ENCODE data around the gene ARHGAP19.

Gene ARHGAP19

GRCh38 chr10:97183314-97183713 is 109.1 kb downstream of the ARHGAP19 start:
- Histone ChIP-seq H3K4me1 (ENCODE audit: control insufficient read depth in 1 of 2, insufficient read depth in 2 of 2, low read length in 2 of 2) (peaks cover 4 to 7% of the 10 kb centered on the region in 2 experiments), H2BK12ac (ENCODE audit: low read length) (no peak overlapping the region)

GRCh38 chr10:97182288-97182990 is 110.0 kb downstream of the ARHGAP19 start:
- Histone ChIP-seq H3K4me1 (ENCODE audit: control insufficient read depth in 1 of 2, insufficient read depth in 2 of 2, low read length in 2 of 2) (peaks cover 4 to 7% of the 10 kb centered on the region in 2 experiments), H3K9ac (ENCODE audit: low read length) (no peak overlapping the region), H4K91ac (ENCODE audit: low read depth, low read length) (no peak overlapping the region), H4K8ac (ENCODE audit: low read depth, low read length) (no peak overlapping the region), H4K12ac (ENCODE audit: low read depth, low read length) (no peak overlapping the region), H3K79me2 (ENCODE audit: control insufficient read depth, insufficient read depth, low read length, poor library complexity) (no peaks in the 10 kb centered on the region), H3K79me1 (ENCODE audit: low read length) (no peaks in the 10 kb centered on the region), H3K9me3 (ENCODE audit: insufficient read depth, low read depth, low read length) (peaks cover 3% of the 10 kb centered on the region), H2BK120ac (ENCODE audit: insufficient read depth, low read length, poor library complexity) (no peak overlapping the region), H3K18ac (ENCODE audit: low read length) (no peak overlapping the region), H3K4me2 (ENCODE audit: low read length) (no peak overlapping the region), H2AFZ (ENCODE audit: insufficient read depth, low read length, poor library complexity) (no peak overlapping the region), H3K27me3 (ENCODE audit: insufficient read depth, low read length) (peaks cover 37% of the 10 kb centered on the region), H2AK5ac (ENCODE audit: low read length) (no peak overlapping the region), H3K36me3 (ENCODE audit: control insufficient read depth in 1 of 2, insufficient read depth in 2 of 2, low read length in 2 of 2) (no peaks in the 10 kb centered on the region), H2BK5ac (ENCODE audit: low read depth, low read length, poor library complexity) (no peak overlapping the region), H3K4me3 (ENCODE audit: low read depth, low read length) (no peak overlapping the region), H3K27ac (ENCODE audit: low read depth, low read length) (no peak overlapping the region), H3K4ac (ENCODE audit: low read depth, low read length) (no peak overlapping the region), H3K23ac (ENCODE audit: low read length) (no peak overlapping the region), H2BK12ac (ENCODE audit: low read length) (no peak overlapping the region), H3K14ac (ENCODE audit: low read length) (no peak overlapping the region)
- no peak for DNase-seq
- no CpG with 5 or more reads among the region's 10 CpGs for WGBS (ENCODE audit: extremely low coverage, insufficient coverage, insufficient read length)

More at GRCh38 chr10:97183314-97183713, 109.1 kb downstream of the ARHGAP19 start:
- Histone ChIP-seq H2BK120ac (ENCODE audit: insufficient read depth, low read length, poor library complexity) (no peak overlapping the region), H4K12ac (ENCODE audit: low read depth, low read length) (no peak overlapping the region), H2AK5ac (ENCODE audit: low read length) (no peak overlapping the region), H4K8ac (ENCODE audit: low read depth, low read length) (no peak overlapping the region), H2BK5ac (ENCODE audit: low read depth, low read length, poor library complexity) (no peak overlapping the region), H3K27ac (ENCODE audit: low read depth, low read length) (no peak overlapping the region), H3K4me3 (ENCODE audit: low read depth, low read length) (no peak overlapping the region), H3K4ac (ENCODE audit: low read depth, low read length) (no peak overlapping the region), H3K18ac (ENCODE audit: low read length) (no peak overlapping the region), H3K36me3 (ENCODE audit: control insufficient read depth in 1 of 2, insufficient read depth in 2 of 2, low read length in 2 of 2) (no peaks in the 10 kb centered on the region), H3K4me2 (ENCODE audit: low read length) (no peak overlapping the region), H3K9me3 (ENCODE audit: insufficient read depth, low read depth, low read length) (peaks cover 3% of the 10 kb centered on the region), H2AFZ (ENCODE audit: insufficient read depth, low read length, poor library complexity) (no peak overlapping the region), H3K23ac (ENCODE audit: low read length) (no peak overlapping the region), H3K79me1 (ENCODE audit: low read length) (no peaks in the 10 kb centered on the region), H3K9ac (ENCODE audit: low read length) (no peak overlapping the region), H3K79me2 (ENCODE audit: control insufficient read depth, insufficient read depth, low read length, poor library complexity) (no peaks in the 10 kb centered on the region), H3K14ac (ENCODE audit: low read length) (no peak overlapping the region), H3K27me3 (ENCODE audit: insufficient read depth, low read length) (peaks cover 39% of the 10 kb centered on the region), H4K91ac (ENCODE audit: low read depth, low read length) (no peak overlapping the region)
- no CpG with 5 or more reads among the region's 3 CpGs for WGBS (ENCODE audit: extremely low coverage, insufficient coverage, insufficient read length)
- no peak for DNase-seq

DNA sequence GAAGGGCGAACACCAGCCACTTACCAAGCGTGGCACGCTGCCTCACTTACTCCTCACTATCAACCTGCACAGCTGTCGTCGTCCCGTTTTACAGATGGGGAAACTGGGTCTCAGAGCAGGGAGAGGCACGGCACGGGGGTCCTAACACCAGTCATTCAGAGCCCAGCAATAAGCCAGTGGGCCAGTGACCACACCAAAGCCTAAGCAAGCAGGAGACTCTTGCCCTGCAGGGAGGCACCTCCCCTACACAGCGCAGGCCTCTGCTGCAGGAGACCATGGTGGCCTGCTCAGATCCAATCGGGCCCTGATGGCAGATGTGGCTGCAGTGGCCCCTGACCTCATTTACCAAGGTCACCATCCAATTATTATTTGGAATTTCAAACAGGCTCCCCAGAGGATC is 111.5 kb downstream of the ARHGAP19 start:
- Histone ChIP-seq H4K8ac (ENCODE audit: low read depth, low read length) (no peak overlapping the region), H3K79me2 (ENCODE audit: control insufficient read depth, insufficient read depth, low read length, poor library complexity) (no peaks in the 10 kb centered on the region)

GRCh38 chr10:97180363-97180755 is 112.1 kb downstream of the ARHGAP19 start:
- H3K4me3 ChIP-seq (ENCODE audit: low read depth, low read length): no peak overlapping the region
- H3K79me1 ChIP-seq (ENCODE audit: low read length): no peaks in the 10 kb centered on the region
- H3K18ac ChIP-seq (ENCODE audit: low read length): no peak overlapping the region
- no CpG with 5 or more reads among the region's 8 CpGs for WGBS (ENCODE audit: extremely low coverage, insufficient coverage, insufficient read length)
- no peak overlapping the region for H2BK120ac ChIP-seq (ENCODE audit: insufficient read depth, low read length, poor library complexity)
- H3K27ac ChIP-seq (ENCODE audit: low read depth, low read length): no peak overlapping the region
- H2AK5ac ChIP-seq (ENCODE audit: low read length): no peak overlapping the region
- no peak overlapping the region for H2BK5ac ChIP-seq (ENCODE audit: low read depth, low read length, poor library complexity)
- H2BK12ac ChIP-seq (ENCODE audit: low read length): no peak overlapping the region
- H3K79me2 ChIP-seq (ENCODE audit: control insufficient read depth, insufficient read depth, low read length, poor library complexity): no peaks in the 10 kb centered on the region
- no peak overlapping the region for H3K4me2 ChIP-seq (ENCODE audit: low read length)
- H2AFZ ChIP-seq (ENCODE audit: insufficient read depth, low read length, poor library complexity): no peak overlapping the region
- H3K27me3 ChIP-seq (ENCODE audit: insufficient read depth, low read length): peaks cover 21% of the 10 kb centered on the region
- H4K91ac ChIP-seq (ENCODE audit: low read depth, low read length): no peak overlapping the region
- H4K12ac ChIP-seq (ENCODE audit: low read depth, low read length): no peak overlapping the region
- H3K23ac ChIP-seq (ENCODE audit: low read length): no peak overlapping the region
- H3K14ac ChIP-seq (ENCODE audit: low read length): no peak overlapping the region
- H3K36me3 ChIP-seq (ENCODE audit: control insufficient read depth in 1 of 2, insufficient read depth in 2 of 2, low read length in 2 of 2): no peaks in the 10 kb centered on the region
- no peak for DNase-seq
- no peak overlapping the region for H4K8ac ChIP-seq (ENCODE audit: low read depth, low read length)
- H3K4ac ChIP-seq (ENCODE audit: low read depth, low read length): no peak overlapping the region
- no peak overlapping the region for H3K9ac ChIP-seq (ENCODE audit: low read length)
- peaks cover 0 to 2% of the 10 kb centered on the region in 2 experiments for H3K4me1 ChIP-seq (ENCODE audit: control insufficient read depth in 1 of 2, insufficient read depth in 2 of 2, low read length in 2 of 2)
- peaks cover 3% of the 10 kb centered on the region for H3K9me3 ChIP-seq (ENCODE audit: insufficient read depth, low read depth, low read length)

More for the DNA sequence above, 111.5 kb downstream of the ARHGAP19 start:
- Histone ChIP-seq H3K79me1 (ENCODE audit: low read length) (no peaks in the 10 kb centered on the region), H3K27ac (ENCODE audit: low read depth, low read length) (no peak overlapping the region), H3K14ac (ENCODE audit: low read length) (no peak overlapping the region), H4K91ac (ENCODE audit: low read depth, low read length) (no peak overlapping the region), H2BK12ac (ENCODE audit: low read length) (no peak overlapping the region), H3K4ac (ENCODE audit: low read depth, low read length) (no peak overlapping the region), H3K27me3 (ENCODE audit: insufficient read depth, low read length) (peaks cover 26% of the 10 kb centered on the region), H2BK5ac (ENCODE audit: low read depth, low read length, poor library complexity) (no peak overlapping the region), H3K23ac (ENCODE audit: low read length) (no peak overlapping the region), H3K4me1 (ENCODE audit: control insufficient read depth in 1 of 2, insufficient read depth in 2 of 2, low read length in 2 of 2) (peaks cover 4 to 7% of the 10 kb centered on the region in 2 experiments), H3K4me3 (ENCODE audit: low read depth, low read length) (no peak overlapping the region), H2BK120ac (ENCODE audit: insufficient read depth, low read length, poor library complexity) (no peak overlapping the region), H2AK5ac (ENCODE audit: low read length) (no peak overlapping the region), H3K4me2 (ENCODE audit: low read length) (no peak overlapping the region), H3K36me3 (ENCODE audit: control insufficient read depth in 1 of 2, insufficient read depth in 2 of 2, low read length in 2 of 2) (no peaks in the 10 kb centered on the region), H2AFZ (ENCODE audit: insufficient read depth, low read length, poor library complexity) (no peak overlapping the region), H4K12ac (ENCODE audit: low read depth, low read length) (no peak overlapping the region), H3K9me3 (ENCODE audit: insufficient read depth, low read depth, low read length) (peaks cover 3% of the 10 kb centered on the region), H3K18ac (ENCODE audit: low read length) (no peak overlapping the region), H3K9ac (ENCODE audit: low read length) (no peak overlapping the region)
- WGBS (ENCODE audit: extremely low coverage, insufficient coverage, insufficient read length): no CpG with 5 or more reads among the region's 10 CpGs
- DNase-seq: no peak

Data from trophoblast cell (in vitro differentiated cells and primary cell).